Ascending aorta (tissue), 2 donors: ENCODE results near the gene HTR3B. TPM values are rescaled to one million over a fixed set of nuclear protein-coding genes. Genes with fewer than 3 reads are reported as not detected.
"Not testable (repeated sequence)": the region's sequence is repeated elsewhere in the genome, so short reads cannot be mapped to it uniquely, and the experiment has no call there.

Source experiments
- DNase-seq, 2 donors: peaks; one replicate each; pipeline ENCODE4 v3.0.0-alpha.2; 2019; ENCODE audit warnings: low spot score in 2 of 2
- H3K27ac ChIP-seq, 2 donors: fragments of 200-600 bp; sonication (generic); one replicate each; pipeline ENCODE4 v1.5.1; 2016 to 2017; ENCODE audit warnings: mild to moderate bottlenecking in 1 of 2
- H3K27me3 ChIP-seq: fragments of 200-600 bp; sonication (generic); one replicate; pipeline ENCODE4 v1.5.1; 2017
- H3K36me3 ChIP-seq, 2 donors: fragments of 200-600 bp; sonication (generic); one replicate each; pipeline ENCODE4 v1.5.1; 2016
- H3K4me1 ChIP-seq, 2 donors: fragments of 200-600 bp; sonication (generic); one replicate each; pipeline ENCODE4 v1.5.1; 2016 to 2017; ENCODE audit warnings: mild to moderate bottlenecking in 1 of 2
- H3K4me3 ChIP-seq, 2 donors: fragments of 200-600 bp; sonication (generic); one replicate each; pipeline ENCODE4 v1.5.1; 2016 to 2017; ENCODE audit warnings: mild to moderate bottlenecking in 1 of 2
- H3K9me3 ChIP-seq, 2 donors: fragments of 200-600 bp; sonication (generic); one replicate each; pipeline ENCODE4 v1.5.1; 2016
- CTCF ChIP-seq, 3 experiments: fragments of 200-600 bp in 2 of 3; fragments of 450-650 bp in 1 of 3; sonication (generic) in 2 of 3; IDR thresholded peaks; one replicate each; pipeline ENCODE4 v1.5.1; 2016 to 2019; ENCODE audit warnings: antibody characterized with exemption in 3 of 3, mild to moderate bottlenecking in 1 of 3, moderate library complexity in 1 of 3
- intact Hi-C: fragments of 100-400 bp; cut with DNase I; formaldehyde crosslinking; loops from one replicate; pipeline ENCODE4 v1.15.1; 2023
- total RNA-seq: library from RNA; depleted of rRNA; stranded (reverse); fragments of >200 nt; gene quantifications from one replicate; pipeline ENCODE4 v1.1.0, GENCODE V29; 2016

Gene HTR3B
- total RNA-seq, 1 donor from 2014 or later = not detected

DNA sequence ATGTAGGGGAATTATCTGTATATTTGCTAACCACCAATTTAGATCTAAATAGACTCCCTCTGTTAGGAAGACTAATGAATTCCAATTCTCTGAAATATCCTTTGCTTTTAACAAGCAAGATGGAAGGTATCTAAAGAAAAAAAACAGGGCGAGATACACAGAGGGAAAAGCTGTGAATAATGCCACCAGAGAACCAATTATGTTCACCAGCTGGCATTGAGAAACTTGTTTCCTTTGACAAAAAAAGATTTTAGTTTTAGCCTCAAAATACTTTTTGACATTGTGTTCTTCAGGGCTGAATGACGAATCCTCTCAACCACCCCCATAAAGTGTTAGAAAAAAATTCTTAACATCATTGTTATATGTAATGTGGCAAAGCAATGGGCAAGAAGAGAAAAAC, 19.0 kb downstream of the HTR3B start:
- no peak overlapping the region for H3K27ac ChIP-seq
- intact Hi-C loops = no loop called here
- no peaks in the 10 kb centered on the region for H3K4me1 ChIP-seq
- no peak for DNase-seq
- H3K36me3 ChIP-seq = no peaks in the 10 kb centered on the region
- H3K4me3 ChIP-seq = no peak overlapping the region
- H3K9me3 ChIP-seq = no peaks in the 10 kb centered on the region
- no peaks in the 10 kb centered on the region for H3K27me3 ChIP-seq
- no peak for TF ChIP-seq CTCF (IDR thresholded peaks at IDR 0.05)

GRCh38 chr11:113926273-113927197, 21.9 kb downstream of the HTR3B start:
- no peak overlapping the region for H3K4me3 ChIP-seq
- no peaks in the 10 kb centered on the region for H3K4me1 ChIP-seq
- H3K27ac ChIP-seq = no peak overlapping the region
- no peaks in the 10 kb centered on the region for H3K9me3 ChIP-seq
- H3K36me3 ChIP-seq = no peaks in the 10 kb centered on the region
- intact Hi-C loops = no loop called here
- no peak for DNase-seq
- no peak for TF ChIP-seq CTCF (IDR thresholded peaks at IDR 0.05)
- no peaks in the 10 kb centered on the region for H3K27me3 ChIP-seq

DNA sequence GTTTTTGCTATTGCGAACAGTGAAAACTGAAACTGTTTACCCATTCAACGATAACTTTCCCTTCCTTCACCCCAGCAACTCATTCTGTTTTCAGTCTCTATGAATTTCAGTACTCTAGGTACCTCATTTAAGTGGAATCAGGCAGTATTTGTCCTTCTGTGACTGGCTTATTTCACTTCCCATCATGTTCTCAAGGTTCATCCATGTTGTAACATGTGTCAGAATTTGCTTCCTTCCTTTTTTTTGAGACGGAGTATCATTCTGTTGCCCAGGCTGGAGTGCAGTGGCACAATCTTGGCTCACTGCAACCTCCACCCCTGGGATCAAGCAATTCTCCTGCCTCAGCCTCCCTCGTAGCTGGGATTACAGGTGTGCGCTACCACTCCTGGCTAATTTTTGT, 23.7 kb downstream of the HTR3B start:
- DNase-seq = no peak
- intact Hi-C loops = no loop called here
- TF ChIP-seq CTCF (IDR thresholded peaks at IDR 0.05) = no peak
- Histone ChIP-seq H3K27ac (no peak overlapping the region), H3K27me3 (no peaks in the 10 kb centered on the region), H3K9me3 (no peaks in the 10 kb centered on the region), H3K4me3 (no peak overlapping the region), H3K36me3 (no peaks in the 10 kb centered on the region), H3K4me1 (no peaks in the 10 kb centered on the region)

DNA sequence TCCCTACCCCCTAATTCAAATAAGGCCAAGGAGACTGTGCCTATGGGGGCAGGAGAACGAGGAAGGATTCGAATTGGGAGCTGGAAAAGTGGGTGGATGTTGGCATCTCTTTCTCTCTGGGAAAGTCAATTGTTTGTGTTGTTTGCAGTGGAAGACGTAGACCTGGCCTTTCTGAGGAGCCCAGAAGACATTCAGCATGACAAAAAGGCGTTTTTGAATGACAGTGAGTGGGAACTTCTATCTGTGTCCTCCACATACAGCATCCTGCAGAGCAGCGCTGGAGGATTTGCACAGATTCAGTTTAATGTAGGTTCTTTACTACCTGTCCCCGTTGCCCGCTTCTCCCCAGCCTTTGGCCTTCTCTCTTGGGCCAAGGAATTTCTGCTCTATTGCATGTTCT, 28.2 kb downstream of the HTR3B start:
- Histone ChIP-seq H3K4me3 (no peak overlapping the region), H3K9me3 (no peaks in the 10 kb centered on the region), H3K27ac (no peak overlapping the region), H3K27me3 (no peaks in the 10 kb centered on the region), H3K36me3 (no peaks in the 10 kb centered on the region), H3K4me1 (no peaks in the 10 kb centered on the region)
- no peak for DNase-seq
- no peak for TF ChIP-seq CTCF (IDR thresholded peaks at IDR 0.05)
- intact Hi-C loops = no loop called here

DNA sequence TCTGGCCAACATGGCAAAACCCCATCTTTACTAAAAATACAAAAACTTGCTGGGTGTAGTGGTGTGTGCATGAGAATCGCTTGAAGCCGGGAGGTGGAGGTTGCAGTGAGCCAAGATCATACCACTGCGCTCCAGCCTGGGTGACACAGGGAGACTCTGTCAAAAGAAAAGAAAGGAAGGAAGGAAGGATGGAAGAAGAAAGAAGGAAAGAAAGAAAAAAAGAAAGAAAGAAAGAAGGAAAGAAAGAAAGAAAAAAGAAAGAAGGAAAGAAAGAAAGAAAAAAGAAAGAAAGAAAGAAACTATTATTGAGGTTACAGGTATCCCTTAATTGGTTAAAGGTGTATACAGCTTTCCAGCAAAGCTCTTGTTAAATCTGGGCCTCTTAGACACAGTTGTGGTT, 29.6 kb downstream of the HTR3B start:
- H3K27me3 ChIP-seq, H3K4me3 ChIP-seq, H3K4me1 ChIP-seq, H3K27ac ChIP-seq, H3K36me3 ChIP-seq, H3K9me3 ChIP-seq, intact Hi-C loops, DNase-seq: not testable (repeated sequence)

DNA sequence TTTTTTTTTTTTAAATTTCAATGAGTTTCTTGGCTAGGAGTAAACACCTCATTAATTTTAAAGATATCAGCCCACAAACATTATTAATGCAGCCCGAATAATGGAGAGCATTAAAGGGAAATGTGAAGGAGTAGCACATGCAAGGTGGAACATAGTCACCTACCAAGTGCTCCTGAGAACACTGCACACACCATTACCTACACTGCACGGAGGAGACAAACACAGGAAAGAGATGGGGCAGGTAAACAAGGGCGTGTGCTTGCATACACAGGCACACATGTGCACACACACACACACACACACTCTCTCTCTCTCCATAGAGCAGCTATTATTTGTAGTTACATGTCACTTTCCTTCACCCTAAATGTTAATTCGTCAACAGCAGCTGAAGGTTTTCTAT, 30.2 kb downstream of the HTR3B start:
- Histone ChIP-seq H3K9me3 (no peaks in the 10 kb centered on the region), H3K4me3 (no peak overlapping the region), H3K27ac (no peak overlapping the region), H3K27me3 (no peaks in the 10 kb centered on the region), H3K36me3 (no peaks in the 10 kb centered on the region), H3K4me1 (no peaks in the 10 kb centered on the region)
- intact Hi-C loops = no loop called here
- no peak for DNase-seq
- no peak for TF ChIP-seq CTCF (IDR thresholded peaks at IDR 0.05)
